H9 (cell line): ENCODE data around the gene TSC22D4. TPM values are rescaled to one million over a fixed set of nuclear protein-coding genes. Genes with fewer than 3 reads are reported as not detected.

Experiments
- DNase-seq: peaks from one replicate; pipeline ENCODE4 v3.0.0-alpha.2; 2017
- H2AFZ ChIP-seq: one replicate; pipeline ENCODE4 v1.6.1; 2013; ENCODE audit warnings: mild to moderate bottlenecking, low read length, control low read depth, moderate library complexity
- H2AK5ac ChIP-seq: 2 replicates; pipeline ENCODE4 v1.6.1; 2013; ENCODE audit warnings: low read length, control low read depth, mixed read lengths; ENCODE audit not compliant: insufficient read length
- H2BK120ac ChIP-seq: one replicate; pipeline ENCODE4 v1.6.1; 2013; ENCODE audit warnings: low read depth, mild to moderate bottlenecking, low read length, control low read depth, inconsistent platforms; ENCODE audit not compliant: poor library complexity, severe bottlenecking
- H2BK12ac ChIP-seq: 2 replicates; pipeline ENCODE4 v1.6.1; 2013; ENCODE audit warnings: low read length, control low read depth, mixed read lengths, low read depth; ENCODE audit not compliant: insufficient read length
- H2BK15ac ChIP-seq: 2 replicates; pipeline ENCODE4 v1.6.1; 2013; ENCODE audit warnings: low read depth, low read length, control low read depth
- H2BK20ac ChIP-seq: one replicate; pipeline ENCODE4 v1.6.1; 2013; ENCODE audit warnings: low read depth, mild to moderate bottlenecking, low read length, control low read depth, inconsistent platforms; ENCODE audit not compliant: poor library complexity, severe bottlenecking
- H2BK5ac ChIP-seq: 2 replicates; pipeline ENCODE4 v1.6.1; 2013; ENCODE audit warnings: low read length, control low read depth, mixed read lengths; ENCODE audit not compliant: insufficient read length
- H3K14ac ChIP-seq: 2 replicates; pipeline ENCODE4 v1.6.1; 2013; ENCODE audit warnings: low read length, control low read depth; ENCODE audit not compliant: insufficient read depth
- H3K18ac ChIP-seq: 2 replicates; pipeline ENCODE4 v1.6.1; 2013; ENCODE audit warnings: low read depth, mild to moderate bottlenecking, mixed read lengths, low read length, control low read depth; ENCODE audit not compliant: insufficient read length
- H3K23ac ChIP-seq: 2 replicates; pipeline ENCODE4 v1.6.1; 2013; ENCODE audit warnings: low read length, control low read depth, mixed read lengths, low read depth; ENCODE audit not compliant: insufficient read length
- H3K23me2 ChIP-seq: 2 replicates; pipeline ENCODE4 v1.6.1; 2013; ENCODE audit warnings: low read depth, mild to moderate bottlenecking, mixed read lengths, low read length, control low read depth; ENCODE audit not compliant: insufficient read length, poor library complexity, severe bottlenecking
- H3K27ac ChIP-seq: 2 replicates; pipeline ENCODE4 v1.5.1; 2013; ENCODE audit warnings: low read length, control low read depth, mixed read lengths, low read depth; ENCODE audit not compliant: insufficient read length
- H3K27me3 ChIP-seq: 2 replicates; pipeline ENCODE4 v1.6.1; 2013; ENCODE audit warnings: low read length, control low read depth, inconsistent platforms; ENCODE audit not compliant: insufficient read depth
- H3K4ac ChIP-seq: 2 replicates; pipeline ENCODE4 v1.6.1; 2013; ENCODE audit warnings: low read depth, mild to moderate bottlenecking, control low read depth, inconsistent platforms, low read length, moderate library complexity
- H3K4me1 ChIP-seq: 2 replicates; pipeline ENCODE4 v1.6.1; 2013; ENCODE audit warnings: low read length, control low read depth, inconsistent platforms; ENCODE audit not compliant: insufficient read depth
- H3K4me2 ChIP-seq: 2 replicates; pipeline ENCODE4 v1.6.1; 2013; ENCODE audit warnings: low read length, control low read depth, mixed read lengths; ENCODE audit not compliant: insufficient read length, insufficient read depth
- H3K56ac ChIP-seq: 2 replicates; pipeline ENCODE4 v1.6.1; 2013; ENCODE audit warnings: low read depth, mild to moderate bottlenecking, mixed read lengths, low read length, control low read depth; ENCODE audit not compliant: insufficient read length
- H3K79me1 ChIP-seq: 2 replicates; pipeline ENCODE4 v1.6.1; 2013; ENCODE audit warnings: low read depth, mild to moderate bottlenecking, moderate library complexity, low read length, control low read depth, inconsistent platforms; ENCODE audit not compliant: insufficient read depth, poor library complexity, severe bottlenecking
- H3K79me2 ChIP-seq: 2 replicates; pipeline ENCODE4 v1.6.1; 2013; ENCODE audit warnings: low read length, control low read depth, inconsistent platforms; ENCODE audit not compliant: insufficient read depth
- H3K9ac ChIP-seq: 2 replicates; pipeline ENCODE4 v1.6.1; 2013; ENCODE audit warnings: low read length, control low read depth, mixed read lengths; ENCODE audit not compliant: insufficient read length; ENCODE audit errors: extremely low read depth
- H3K9me3 ChIP-seq: one replicate; pipeline ENCODE4 v1.6.1; 2013; ENCODE audit warnings: low read depth, low read length, inconsistent platforms; ENCODE audit not compliant: control insufficient read depth
- H3T11ph ChIP-seq: one replicate; pipeline ENCODE4 v1.6.1; 2013; ENCODE audit warnings: mild to moderate bottlenecking, low read length, control low read depth, inconsistent platforms
- H4K20me1 ChIP-seq: one replicate; pipeline ENCODE4 v1.6.1; 2013; ENCODE audit not compliant: control insufficient read depth, insufficient read length, insufficient read depth
- H4K5ac ChIP-seq: 2 replicates; pipeline ENCODE4 v1.6.1; 2013; ENCODE audit warnings: low read depth, mild to moderate bottlenecking, mixed read lengths, low read length, control low read depth; ENCODE audit not compliant: insufficient read length
- H4K8ac ChIP-seq: replicated peaks from 2 replicates; pipeline ENCODE4 v1.6.1; 2013; ENCODE audit warnings: low read length, control low read depth, mixed read lengths, low read depth; ENCODE audit not compliant: insufficient read length
- H4K91ac ChIP-seq: 2 replicates; pipeline ENCODE4 v1.6.1; 2013; ENCODE audit warnings: low read depth, mild to moderate bottlenecking, moderate library complexity, mixed read lengths, low read length, control low read depth; ENCODE audit not compliant: insufficient read length
- H3K27ac Mint-ChIP-seq, 3 experiments: 2 replicates in 2 of 3; 3 replicates in 1 of 3; pipeline ENCODE4 v1.8.0; 2020 to 2021; ENCODE audit warnings: mixed read lengths in 3 of 3, mild to moderate bottlenecking in 1 of 3, moderate library complexity in 1 of 3
- H3K27me3 Mint-ChIP-seq: 2 replicates; pipeline ENCODE4 v1.8.0; 2021; ENCODE audit warnings: low read depth, mild to moderate bottlenecking, moderate library complexity, mixed read lengths
- H3K36me3 Mint-ChIP-seq, 3 experiments: 2 replicates in 2 of 3; 3 replicates in 1 of 3; pipeline ENCODE4 v1.8.0; 2020 to 2021; ENCODE audit warnings: low read depth in 3 of 3, mixed read lengths in 3 of 3; ENCODE audit not compliant: insufficient read depth in 1 of 3
- H3K4me1 Mint-ChIP-seq, 2 experiments: 2 replicates each; pipeline ENCODE4 v1.8.0; 2020; ENCODE audit warnings: mixed read lengths in 2 of 2
- H3K4me3 Mint-ChIP-seq, 2 experiments: 2 replicates in 1 of 2; 3 replicates in 1 of 2; pipeline ENCODE4 v1.8.0; 2020 to 2021; ENCODE audit warnings: mild to moderate bottlenecking in 2 of 2, mixed read lengths in 2 of 2, moderate library complexity in 1 of 2
- H3K9me3 Mint-ChIP-seq, 2 experiments: 2 replicates in 1 of 2; 3 replicates in 1 of 2; pipeline ENCODE4 v1.8.0; 2020; ENCODE audit warnings: mild to moderate bottlenecking in 2 of 2, mixed read lengths in 2 of 2, moderate library complexity in 1 of 2
- WGBS: extraction: QIAGEN DNeasy Blood & Tissue Kit; methylation state at CpG from one replicate; pipeline ENCODE4 v1.1.7; 2013; ENCODE audit warnings: missing lambda C conversion rate, low lambda C conversion rate, mixed read lengths; ENCODE audit not compliant: insufficient read length; ENCODE audit errors: extremely low coverage; 5-methylcytosine and 5-hydroxymethylcytosine counted together
- total RNA-seq: library from RNA; stranded (reverse); gene quantifications from 2 replicates; pipeline ENCODE4 v1.2.1, GENCODE V29; 2021
- TF ChIP-seq, protein P1 (sequence below): fragments of 200-600 bp; sonication (generic); conservative IDR thresholded peaks from 3 replicates; pipeline ENCODE4 v1.8.0; 2021; ENCODE audit warnings: antibody characterized with exemption, mild to moderate bottlenecking

Gene TSC22D4
- total RNA-seq, 1 experiment from 2014 or later: 17.5 TPM

DNA sequence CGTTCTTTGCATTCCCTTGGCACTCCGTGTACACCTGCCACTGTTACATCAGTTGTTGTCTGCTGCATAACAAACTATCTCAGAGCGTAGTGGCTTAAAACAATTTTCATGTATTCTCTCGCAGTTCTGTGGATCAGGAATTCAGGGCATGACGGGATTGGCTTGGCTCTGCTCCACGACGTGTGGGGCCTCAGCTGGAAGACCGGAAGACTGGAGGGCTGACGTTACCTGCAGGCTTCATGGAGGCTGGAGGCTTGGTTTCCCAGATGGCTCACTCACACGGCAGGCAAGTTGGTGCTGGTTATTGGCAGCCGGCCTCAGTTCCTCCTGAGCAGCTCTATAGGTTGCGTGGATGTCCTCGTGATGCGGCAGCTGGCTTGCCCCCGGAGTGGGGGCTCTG, 30.2 kb upstream of the TSC22D4 start:
- Histone ChIP-seq H2AK5ac (no peak overlapping the region), H3K4ac (no peak overlapping the region), H4K20me1 (no peaks in the 10 kb centered on the region), H3K4me1 (no peaks in the 10 kb centered on the region), H3T11ph (no peak overlapping the region), H3K23ac (no peak overlapping the region), H2BK12ac (no peak overlapping the region), H4K8ac (no peak overlapping the region), H3K9me3 (no peaks in the 10 kb centered on the region), H3K79me1 (no peaks in the 10 kb centered on the region), H3K4me2 (no peak overlapping the region), H3K56ac (no peak overlapping the region), H4K5ac (no peak overlapping the region), H3K14ac (no peak overlapping the region), H2BK120ac (no peak overlapping the region), H3K27me3 (no peaks in the 10 kb centered on the region), H3K18ac (no peak overlapping the region), H2BK15ac (no peak overlapping the region), H3K9ac (no peak overlapping the region), H3K23me2 (no peaks in the 10 kb centered on the region), H2BK5ac (no peak overlapping the region), H3K79me2 (no peaks in the 10 kb centered on the region), H3K27ac (no peak overlapping the region), H2BK20ac (no peak overlapping the region), H4K91ac (no peak overlapping the region), H2AFZ (no peak overlapping the region)
- no peak overlapping the region for H3K4me3 Mint-ChIP-seq
- H3K9me3 Mint-ChIP-seq: no peaks in the 10 kb centered on the region
- H3K36me3 Mint-ChIP-seq: no peaks in the 10 kb centered on the region
- peaks cover 1% of the 10 kb centered on the region for H3K27me3 Mint-ChIP-seq
- no CpG with 5 or more reads among the region's 15 CpGs for WGBS
- no peak overlapping the region; a peak in 1 of 7 replicates for H3K27ac Mint-ChIP-seq
- TF ChIP-seq, protein P1, sequence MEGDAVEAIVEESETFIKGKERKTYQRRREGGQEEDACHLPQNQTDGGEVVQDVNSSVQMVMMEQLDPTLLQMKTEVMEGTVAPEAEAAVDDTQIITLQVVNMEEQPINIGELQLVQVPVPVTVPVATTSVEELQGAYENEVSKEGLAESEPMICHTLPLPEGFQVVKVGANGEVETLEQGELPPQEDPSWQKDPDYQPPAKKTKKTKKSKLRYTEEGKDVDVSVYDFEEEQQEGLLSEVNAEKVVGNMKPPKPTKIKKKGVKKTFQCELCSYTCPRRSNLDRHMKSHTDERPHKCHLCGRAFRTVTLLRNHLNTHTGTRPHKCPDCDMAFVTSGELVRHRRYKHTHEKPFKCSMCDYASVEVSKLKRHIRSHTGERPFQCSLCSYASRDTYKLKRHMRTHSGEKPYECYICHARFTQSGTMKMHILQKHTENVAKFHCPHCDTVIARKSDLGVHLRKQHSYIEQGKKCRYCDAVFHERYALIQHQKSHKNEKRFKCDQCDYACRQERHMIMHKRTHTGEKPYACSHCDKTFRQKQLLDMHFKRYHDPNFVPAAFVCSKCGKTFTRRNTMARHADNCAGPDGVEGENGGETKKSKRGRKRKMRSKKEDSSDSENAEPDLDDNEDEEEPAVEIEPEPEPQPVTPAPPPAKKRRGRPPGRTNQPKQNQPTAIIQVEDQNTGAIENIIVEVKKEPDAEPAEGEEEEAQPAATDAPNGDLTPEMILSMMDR: no peak
- DNase-seq: no peak
- H3K4me1 Mint-ChIP-seq: peaks cover 2 to 3% of the 10 kb centered on the region in 2 experiments; a peak in 2 of 4 replicates
